Smooth muscle cell (in vitro differentiated cells): ENCODE data around the gene NHSL1. TPM values are rescaled to one million over a fixed set of nuclear protein-coding genes. Genes with fewer than 3 reads are reported as not detected.

Source experiments
- DNase-seq: peaks from one replicate; lab custom pipeline; 2025; ENCODE audit not compliant: unreplicated experiment; lab: John Stamatoyannopoulos, UW
- H2AFZ ChIP-seq: fragments of 200-600 bp; sonication (generic); 2 replicates; pipeline ENCODE4 v1.6.0; 2016; ENCODE audit warnings: antibody characterized with exemption, low read depth, mild to moderate bottlenecking
- H3F3A ChIP-seq: fragments of 200-600 bp; sonication (generic); 2 replicates; pipeline ENCODE4 v1.6.0; 2017; ENCODE audit warnings: antibody characterized with exemption, low read depth
- H3K27ac ChIP-seq: fragments of 200-600 bp; sonication (generic); 2 replicates; pipeline ENCODE4 v1.5.1; 2016; ENCODE audit warnings: low read depth, mild to moderate bottlenecking
- H3K27me3 ChIP-seq: fragments of 200-600 bp; sonication (generic); 2 replicates; pipeline ENCODE4 v1.6.1; 2016; ENCODE audit warnings: low read depth, mild to moderate bottlenecking
- H3K36me3 ChIP-seq: fragments of 200-600 bp; sonication (generic); 2 replicates; pipeline ENCODE4 v1.5.1; 2016; ENCODE audit warnings: low read depth
- H3K4me1 ChIP-seq: fragments of 200-600 bp; sonication (generic); 2 replicates; pipeline ENCODE4 v1.5.1; 2016; ENCODE audit warnings: low read depth
- H3K4me2 ChIP-seq: fragments of 200-600 bp; sonication (generic); 2 replicates; pipeline ENCODE4 v1.6.0; 2016; ENCODE audit warnings: mild to moderate bottlenecking
- H3K4me3 ChIP-seq: fragments of 200-600 bp; sonication (generic); 2 replicates; pipeline ENCODE4 v1.5.1; 2016; ENCODE audit warnings: mild to moderate bottlenecking
- H3K79me2 ChIP-seq: fragments of 200-600 bp; sonication (generic); 2 replicates; pipeline ENCODE4 v1.6.0; 2016; ENCODE audit warnings: low read depth, mild to moderate bottlenecking
- H3K9ac ChIP-seq: fragments of 200-600 bp; sonication (generic); 2 replicates; pipeline ENCODE4 v1.6.0; 2016; ENCODE audit warnings: low read depth
- H3K9me3 ChIP-seq: fragments of 200-600 bp; sonication (generic); replicated peaks from 2 replicates; pipeline ENCODE4 v1.5.1; 2016; ENCODE audit warnings: low read depth
- H4K20me1 ChIP-seq: fragments of 200-600 bp; sonication (generic); 2 replicates; pipeline ENCODE4 v1.6.0; 2016; ENCODE audit warnings: low read depth
- WGBS: methylation state at CpG from one replicate; pipeline ENCODE4 v1.1.7; 2016; ENCODE audit warnings: low lambda C conversion rate; 5-methylcytosine and 5-hydroxymethylcytosine counted together
- polyA plus RNA-seq: library from polyadenylated mRNA; unstranded; fragments of >200 nt; fragmentation: Nextera tagmentation; extraction: Ambion mirVana; gene quantifications from 2 replicates; pipeline ENCODE4 v1.2.1, GENCODE V29; 2016
- total RNA-seq: library from RNA; depleted of rRNA; stranded (reverse); fragments of >200 nt; gene quantifications from 2 replicates; pipeline ENCODE4 v1.2.3, GENCODE V29; 2014
- TF ChIP-seq, protein P1 (sequence below): fragments of 200-600 bp; sonication (generic); IDR thresholded peaks from 2 replicates; pipeline ENCODE4 v1.5.1; 2017; ENCODE audit warnings: borderline replicate concordance, mild to moderate bottlenecking, antibody characterized with exemption; ENCODE audit not compliant: insufficient read depth, poor library complexity, severe bottlenecking

The NHSL1 gene
- total and polyA plus RNA-seq, 2 experiments from 2014 or later = 6.6 to 7.2 TPM

DNA sequence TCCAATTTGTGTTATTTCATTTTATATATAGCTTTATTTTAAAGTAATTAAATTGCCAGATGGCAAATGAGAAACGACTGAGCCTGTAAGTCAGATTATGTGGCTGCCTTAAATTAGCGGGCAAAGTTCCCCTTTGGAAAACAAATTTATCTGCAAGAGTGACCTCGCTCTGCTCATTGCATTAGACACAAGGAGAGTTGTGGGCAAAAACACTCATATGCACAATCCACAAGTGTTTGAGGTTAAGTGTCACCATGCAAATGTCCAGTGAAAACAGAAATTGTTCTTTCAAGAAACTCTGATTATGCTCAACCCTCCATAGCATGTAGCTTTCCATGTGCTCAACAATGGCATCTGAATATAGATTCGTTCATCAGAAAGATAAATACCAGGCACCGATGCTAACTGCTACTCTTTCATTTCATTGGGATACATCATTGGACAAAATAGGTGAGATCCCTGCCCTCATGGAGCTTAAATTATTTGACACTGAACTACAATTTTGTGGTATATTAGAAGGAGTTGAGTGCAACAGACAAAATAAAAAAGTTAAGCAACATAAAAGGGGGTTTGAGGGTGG is 1.7 kb upstream of the NHSL1 start:
- 69% methylated on average over 5 of the region's 5 CpGs for WGBS
- Histone ChIP-seq H3K79me2 (peaks cover 21% of the 10 kb centered on the region), H3K27ac (no peak overlapping the region)

DNA sequence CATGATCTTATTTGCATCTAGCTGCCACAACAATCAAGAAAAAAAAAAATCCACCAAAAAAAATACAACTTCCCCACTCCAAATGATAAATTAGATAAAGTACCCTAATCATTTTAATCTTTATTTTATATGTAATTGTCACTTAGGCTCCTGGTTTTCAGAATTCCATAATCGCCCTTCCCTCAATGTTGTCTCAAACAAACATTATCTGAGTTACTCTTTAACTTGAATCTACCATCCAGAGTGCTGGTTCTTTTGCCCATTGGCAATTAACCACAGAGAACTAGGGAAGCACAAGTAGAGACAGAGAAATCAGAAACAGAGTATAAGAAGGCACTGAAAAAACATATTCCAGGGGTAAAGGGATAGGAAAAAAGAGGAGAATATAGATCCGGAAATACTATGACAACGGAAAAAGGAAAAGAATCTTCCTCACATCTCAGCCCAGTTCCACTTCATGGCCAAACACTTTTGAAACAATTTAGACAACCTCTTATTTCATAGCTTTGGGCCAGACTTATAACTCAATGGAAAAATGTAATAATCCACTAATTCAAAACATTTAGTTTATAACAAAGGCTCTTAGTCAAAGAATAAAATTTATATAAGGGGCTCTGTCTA is 861 bp upstream of the NHSL1 start:
- no peak overlapping the region for H2AFZ ChIP-seq
- no peaks in the 10 kb centered on the region for H3K9me3 ChIP-seq
- 92% methylated on average over 3 of the region's 3 CpGs for WGBS
- no peaks in the 10 kb centered on the region for H3K36me3 ChIP-seq
- H3K4me1 ChIP-seq = peaks cover 25% of the 10 kb centered on the region
- no peak overlapping the region for H3K27ac ChIP-seq
- H3K79me2 ChIP-seq = peaks cover 24% of the 10 kb centered on the region
- DNase-seq = no peak
- H3K4me3 ChIP-seq = peak overlapping the region; percentile 42
- H4K20me1 ChIP-seq = peaks cover 44% of the 10 kb centered on the region
- H3K4me2 ChIP-seq = no peak overlapping the region
- TF ChIP-seq, protein P1, sequence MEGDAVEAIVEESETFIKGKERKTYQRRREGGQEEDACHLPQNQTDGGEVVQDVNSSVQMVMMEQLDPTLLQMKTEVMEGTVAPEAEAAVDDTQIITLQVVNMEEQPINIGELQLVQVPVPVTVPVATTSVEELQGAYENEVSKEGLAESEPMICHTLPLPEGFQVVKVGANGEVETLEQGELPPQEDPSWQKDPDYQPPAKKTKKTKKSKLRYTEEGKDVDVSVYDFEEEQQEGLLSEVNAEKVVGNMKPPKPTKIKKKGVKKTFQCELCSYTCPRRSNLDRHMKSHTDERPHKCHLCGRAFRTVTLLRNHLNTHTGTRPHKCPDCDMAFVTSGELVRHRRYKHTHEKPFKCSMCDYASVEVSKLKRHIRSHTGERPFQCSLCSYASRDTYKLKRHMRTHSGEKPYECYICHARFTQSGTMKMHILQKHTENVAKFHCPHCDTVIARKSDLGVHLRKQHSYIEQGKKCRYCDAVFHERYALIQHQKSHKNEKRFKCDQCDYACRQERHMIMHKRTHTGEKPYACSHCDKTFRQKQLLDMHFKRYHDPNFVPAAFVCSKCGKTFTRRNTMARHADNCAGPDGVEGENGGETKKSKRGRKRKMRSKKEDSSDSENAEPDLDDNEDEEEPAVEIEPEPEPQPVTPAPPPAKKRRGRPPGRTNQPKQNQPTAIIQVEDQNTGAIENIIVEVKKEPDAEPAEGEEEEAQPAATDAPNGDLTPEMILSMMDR = no peak
- H3F3A ChIP-seq = no peaks in the 10 kb centered on the region
- H3K9ac ChIP-seq = no peak overlapping the region
- H3K27me3 ChIP-seq = no peaks in the 10 kb centered on the region

More for the DNA sequence above, 1.7 kb upstream of the NHSL1 start:
- no peaks in the 10 kb centered on the region for H3F3A ChIP-seq
- H4K20me1 ChIP-seq = peaks cover 43% of the 10 kb centered on the region
- no peak overlapping the region for H3K9ac ChIP-seq
- H3K27me3 ChIP-seq = no peaks in the 10 kb centered on the region
- TF ChIP-seq, protein P1 = no peak
- no peak for DNase-seq
- no peak overlapping the region for H3K4me3 ChIP-seq
- no peak overlapping the region for H3K4me2 ChIP-seq
- peaks cover 25% of the 10 kb centered on the region for H3K4me1 ChIP-seq
- H3K9me3 ChIP-seq = no peaks in the 10 kb centered on the region
- H3K36me3 ChIP-seq = no peaks in the 10 kb centered on the region
- no peak overlapping the region for H2AFZ ChIP-seq

DNA sequence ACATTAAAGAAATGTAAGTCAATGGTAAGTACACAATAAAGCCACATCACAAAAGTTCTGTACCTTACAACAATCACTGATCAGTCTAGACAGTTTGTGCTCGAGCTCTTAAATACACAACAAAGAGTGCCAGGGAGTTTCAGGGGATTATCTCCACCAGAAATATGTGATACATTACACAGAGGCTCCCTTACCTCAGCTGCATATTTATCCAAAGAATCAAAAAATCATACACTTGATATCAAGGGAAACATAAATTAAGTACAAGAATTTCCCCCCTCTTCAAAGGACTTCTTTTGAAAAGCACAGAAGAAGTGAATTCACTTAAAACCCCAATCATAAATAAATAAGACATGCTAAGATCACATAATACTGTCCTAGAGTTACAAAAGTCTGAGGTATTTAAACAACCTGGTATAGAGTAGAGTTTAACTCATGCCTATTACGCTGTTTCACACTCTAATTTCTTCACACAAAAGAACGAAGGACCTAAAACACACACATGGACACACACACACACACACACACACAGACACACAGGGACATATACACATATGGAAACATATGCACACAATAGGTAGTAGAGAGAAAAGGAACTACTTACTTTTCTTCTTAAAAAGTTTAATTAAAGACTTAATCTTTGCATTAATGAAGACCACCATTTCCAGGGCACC is 528 bp downstream of the NHSL1 start:
- Histone ChIP-seq H3K9ac (peak overlapping the region; percentile 20), H4K20me1 (peaks cover 45% of the 10 kb centered on the region), H3K4me2 (peak overlapping the region; percentile 58), H2AFZ (peak overlapping the region; percentile 1), H3F3A (no peaks in the 10 kb centered on the region), H3K9me3 (no peaks in the 10 kb centered on the region), H3K27me3 (no peaks in the 10 kb centered on the region), H3K36me3 (no peaks in the 10 kb centered on the region), H3K4me3 (peak overlapping the region; percentile 42), H3K79me2 (peaks cover 25% of the 10 kb centered on the region), H3K27ac (peak overlapping the region; percentile 33), H3K4me1 (peaks cover 26% of the 10 kb centered on the region)
- DNase-seq = no peak
- 58% methylated on average over 3 of the region's 3 CpGs for WGBS
- TF ChIP-seq, protein P1 = no peak
